Measurements from ENCODE around the gene CDK5. TPM values are rescaled to one million over a fixed set of nuclear protein-coding genes. Genes with fewer than 3 reads are reported as not detected.

Gene CDK5
- total and polyA plus RNA-seq, 9 of the 15 experiments (the other 6 are each of a cell fraction or from before 2014, with no cell fraction given): 3.2 to 38.0 (median 27.5) TPM

- TF ChIP-seq ARID4B (CRISPR knock-in tag; IDR thresholded peaks at IDR 0.05) (no peak), DPF2 (IDR thresholded peaks at IDR 0.05) (no peak), TAL1 (IDR thresholded peaks at IDR 0.05) (peak; percentile 12; the same call in 1 of the 2 replicates), ATF2 (CRISPR knock-in tag; IDR thresholded peaks at IDR 0.05) (no peak), STAG1 (CRISPR knock-in tag; IDR thresholded peaks at IDR 0.05; ENCODE audit: borderline replicate concordance) (no peak), SMAD1 (IDR thresholded peaks at IDR 0.05; ENCODE audit: low read depth, low read length, partially characterized antibody) (no peak), PKNOX1 (IDR thresholded peaks at IDR 0.05) (no peak), ZC3H4 (CRISPR knock-in tag; IDR thresholded peaks at IDR 0.05; ENCODE audit: borderline replicate concordance) (no peak), CBX2 (IDR thresholded peaks at IDR 0.05; ENCODE audit: insufficient read depth, low read length, poor library complexity, severe bottlenecking) (no peak), RBBP5 (IDR thresholded peaks at IDR 0.05; ENCODE audit: borderline replicate concordance, insufficient read depth, low read length, poor library complexity, severe bottlenecking) (no peak), CREB3 (tag; conservative IDR thresholded peaks at IDR 0.05; ENCODE audit: low read depth) (no peak), SMC3 (conservative IDR thresholded peaks at IDR 0.05; ENCODE audit: insufficient read depth, low read depth, low read length) (0 out of 2 replicates have a peak, but pooled peaks have one; percentile 38), ZBTB11 (CRISPR knock-in tag; IDR thresholded peaks at IDR 0.05) (no peak), KLF16 (IDR thresholded peaks at IDR 0.05) (no peak; the same call in 1 of the 2 replicates), ZNF12 (CRISPR knock-in tag; IDR thresholded peaks at IDR 0.05) (no peak)
Observed at GRCh38 chr7:151091431-151091830, 33.7 kb upstream of the CDK5 start (continued).

All from K562 (cell line).